Neuronal stem cell (in vitro differentiated cells): ENCODE measurements around the gene YPEL3.
A peak's percentile ranks its signal among the peaks of the same experiment; 100 is the strongest.

Source experiments
- DNase-seq: peaks from one replicate; pipeline ENCODE4 v3.0.0-alpha.2; 2013; ENCODE audit warnings: low spot score
- H2AFZ ChIP-seq: one replicate; pipeline ENCODE4 v1.6.1; 2013; ENCODE audit warnings: mild to moderate bottlenecking, low read length, inconsistent platforms
- H2AK5ac ChIP-seq: 2 replicates; pipeline ENCODE4 v1.6.1; 2013; ENCODE audit warnings: low read depth, mild to moderate bottlenecking, inconsistent platforms, low read length, moderate library complexity, mixed read lengths
- H2BK120ac ChIP-seq: 2 replicates; pipeline ENCODE4 v1.6.1; 2013; ENCODE audit warnings: low read depth, mild to moderate bottlenecking, inconsistent platforms, low read length, moderate library complexity, mixed read lengths
- H2BK12ac ChIP-seq: one replicate; pipeline ENCODE4 v1.6.1; 2013; ENCODE audit warnings: low read length, inconsistent platforms
- H2BK15ac ChIP-seq: 2 replicates; pipeline ENCODE4 v1.6.1; 2013; ENCODE audit warnings: mild to moderate bottlenecking, low read length, inconsistent platforms, mixed read lengths
- H2BK5ac ChIP-seq: one replicate; pipeline ENCODE4 v1.6.1; 2013; ENCODE audit warnings: inconsistent platforms, mild to moderate bottlenecking, low read length, moderate library complexity
- H3K14ac ChIP-seq: one replicate; pipeline ENCODE4 v1.6.1; 2013; ENCODE audit warnings: low read length, inconsistent platforms
- H3K18ac ChIP-seq: 2 replicates; pipeline ENCODE4 v1.6.1; 2013; ENCODE audit warnings: low read length, inconsistent platforms
- H3K23ac ChIP-seq: 2 replicates; pipeline ENCODE4 v1.6.1; 2013; ENCODE audit warnings: low read depth, mild to moderate bottlenecking, mixed read lengths, low read length, inconsistent platforms; ENCODE audit not compliant: poor library complexity
- H3K27ac ChIP-seq: replicated peaks from 3 replicates; pipeline ENCODE4 v1.5.1; 2013; ENCODE audit warnings: low read length, inconsistent platforms
- H3K27me3 ChIP-seq, 3 experiments: 2 replicates each; pipeline ENCODE4 v1.6.1; 2013; ENCODE audit warnings: low read length in 3 of 3, mild to moderate bottlenecking in 2 of 3, inconsistent platforms in 1 of 3, low read depth in 1 of 3, mixed read lengths in 1 of 3, moderate library complexity in 1 of 3; ENCODE audit not compliant: control insufficient read depth in 3 of 3, insufficient read depth in 3 of 3
- H3K36me3 ChIP-seq, 2 donors: replicated peaks in 1 of 2; 2 replicates each; pipeline ENCODE4 v1.6.1; 2013; ENCODE audit warnings: low read length in 2 of 2; ENCODE audit not compliant: control insufficient read depth in 2 of 2, insufficient read depth in 2 of 2
- H3K4ac ChIP-seq: 2 replicates; pipeline ENCODE4 v1.6.1; 2013; ENCODE audit warnings: inconsistent platforms, mild to moderate bottlenecking, low read length, moderate library complexity
- H3K4me1 ChIP-seq, 2 donors: 1 replicate in 1 of 2; 2 replicates in 1 of 2; pipeline ENCODE4 v1.6.1; 2013; ENCODE audit warnings: low read length in 2 of 2, low read depth in 1 of 2; ENCODE audit not compliant: control insufficient read depth in 2 of 2, insufficient read depth in 1 of 2
- H3K4me2 ChIP-seq: one replicate; pipeline ENCODE4 v1.6.1; 2013; ENCODE audit warnings: mild to moderate bottlenecking, low read length, inconsistent platforms; ENCODE audit not compliant: insufficient read depth, poor library complexity, severe bottlenecking
- H3K4me3 ChIP-seq, 2 donors: 2 replicates each; pipeline ENCODE4 v1.5.1; 2013; ENCODE audit warnings: low read length in 2 of 2, mild to moderate bottlenecking in 2 of 2, inconsistent platforms in 1 of 2, moderate library complexity in 1 of 2
- H3K79me1 ChIP-seq: one replicate; pipeline ENCODE4 v1.6.1; 2013; ENCODE audit warnings: low read depth, mild to moderate bottlenecking, inconsistent platforms, low read length, moderate library complexity
- H3K9ac ChIP-seq: one replicate; pipeline ENCODE4 v1.6.1; 2013; ENCODE audit warnings: mild to moderate bottlenecking, low read depth, low read length, inconsistent platforms; ENCODE audit not compliant: poor library complexity
- H3K9me3 ChIP-seq, 2 donors: replicated peaks in 1 of 2; 2 replicates each; pipeline versions ENCODE3 to v1.6.1; 2013; ENCODE audit warnings: low read length in 2 of 2, mild to moderate bottlenecking in 2 of 2, inconsistent platforms in 1 of 2, low read depth in 1 of 2, mixed read lengths in 1 of 2, moderate library complexity in 1 of 2; ENCODE audit not compliant: control insufficient read depth in 2 of 2, insufficient read depth in 1 of 2
- H4K8ac ChIP-seq: one replicate; pipeline ENCODE4 v1.6.1; 2013; ENCODE audit warnings: low read depth, mild to moderate bottlenecking, inconsistent platforms, low read length, moderate library complexity
- H4K91ac ChIP-seq: one replicate; pipeline ENCODE4 v1.6.1; 2013; ENCODE audit warnings: low read length, low read depth, mild to moderate bottlenecking, inconsistent platforms; ENCODE audit not compliant: poor library complexity
- WGBS, 2 donors: extraction: QIAGEN DNeasy Blood & Tissue Kit; methylation state at CpG; one replicate each; pipeline ENCODE4 v1.1.7; 2013; ENCODE audit warnings: missing lambda C conversion rate in 2 of 2, mixed read lengths in 1 of 2; ENCODE audit not compliant: insufficient read length in 2 of 2, insufficient replicate concordance in 1 of 2; ENCODE audit errors: extremely low coverage in 2 of 2; 5-methylcytosine and 5-hydroxymethylcytosine counted together

The YPEL3 gene

GRCh38 chr16:30143347-30143702 lies 47.3 kb upstream of the YPEL3 start:
- Histone ChIP-seq H3K27ac (no peak overlapping the region), H3K27me3 (no peaks in the 10 kb centered on the region), H4K91ac (no peak overlapping the region), H2BK5ac (no peak overlapping the region), H3K23ac (no peak overlapping the region), H3K79me1 (peaks cover 2% of the 10 kb centered on the region), H3K4me2 (no peak overlapping the region), H3K18ac (no peak overlapping the region), H3K4me1 (no peaks in the 10 kb centered on the region), H2BK120ac (no peak overlapping the region), H2BK15ac (no peak overlapping the region), H3K4ac (no peak overlapping the region), H3K14ac (no peak overlapping the region), H4K8ac (no peak overlapping the region), H2AFZ (no peak overlapping the region), H3K4me3 (no peak overlapping the region), H2AK5ac (no peak overlapping the region), H3K9ac (no peak overlapping the region), H3K9me3 (no peaks in the 10 kb centered on the region), H3K36me3 (no peaks in the 10 kb centered on the region), H2BK12ac (no peak overlapping the region)
- no CpG with 5 or more reads among the region's 2 CpGs for WGBS, 2 donors
- no peak for DNase-seq

- no peak overlapping the region for H3K9ac ChIP-seq
- no peak overlapping the region for H2AK5ac ChIP-seq
- no peak overlapping the region for H2BK12ac ChIP-seq
- H3K79me1 ChIP-seq = peaks cover 2% of the 10 kb centered on the region
- H3K9me3 ChIP-seq = no peaks in the 10 kb centered on the region
- WGBS, 2 donors = no CpG with 5 or more reads among the region's 13 CpGs
- H3K18ac ChIP-seq = no peak overlapping the region
- no peak overlapping the region for H3K14ac ChIP-seq
- H2BK120ac ChIP-seq = no peak overlapping the region
- no peak overlapping the region for H3K4ac ChIP-seq
- no peak overlapping the region for H3K27ac ChIP-seq
- no peak overlapping the region for H4K91ac ChIP-seq
- H3K4me2 ChIP-seq = no peak overlapping the region
- H2BK5ac ChIP-seq = no peak overlapping the region
- H3K4me3 ChIP-seq = no peak overlapping the region
- H3K36me3 ChIP-seq = no peaks in the 10 kb centered on the region
- no peak for DNase-seq
- H3K23ac ChIP-seq = no peak overlapping the region
- H2AFZ ChIP-seq = no peak overlapping the region
- H4K8ac ChIP-seq = no peak overlapping the region
- H2BK15ac ChIP-seq = no peak overlapping the region
- no peaks in the 10 kb centered on the region for H3K27me3 ChIP-seq
- peaks cover 0 to 2% of the 10 kb centered on the region in 2 donors for H3K4me1 ChIP-seq
These were observed 46.8 kb upstream of the YPEL3 start for GRCh38 chr16:30142672-30143346.

- peaks cover 2% of the 10 kb centered on the region for H3K79me1 ChIP-seq
- H3K9ac ChIP-seq = no peak overlapping the region
These were observed 45.7 kb upstream of the YPEL3 start for GRCh38 chr16:30141750-30142149.

GRCh38 chr16:30139583-30140481 lies 43.8 kb upstream of the YPEL3 start:
- no peak overlapping the region for H3K23ac ChIP-seq
- no peaks in the 10 kb centered on the region for H3K9me3 ChIP-seq
- H2BK12ac ChIP-seq = no peak overlapping the region
- H2AK5ac ChIP-seq = no peak overlapping the region
- peaks cover 2% of the 10 kb centered on the region for H3K79me1 ChIP-seq
- no peak overlapping the region for H3K27ac ChIP-seq
- no peak overlapping the region for H3K9ac ChIP-seq
- H3K4ac ChIP-seq = no peak overlapping the region
- H3K14ac ChIP-seq = no peak overlapping the region
- H4K8ac ChIP-seq = no peak overlapping the region
- no peak overlapping the region for H3K4me2 ChIP-seq
- no peak overlapping the region for H2BK5ac ChIP-seq
- DNase-seq = no peak
- no peak overlapping the region for H4K91ac ChIP-seq
- no peak overlapping the region for H3K18ac ChIP-seq
- H2BK15ac ChIP-seq = no peak overlapping the region
- no peak overlapping the region for H3K4me3 ChIP-seq
- no CpG with 5 or more reads among the region's 13 CpGs for WGBS, 2 donors
- H3K27me3 ChIP-seq = no peaks in the 10 kb centered on the region
- H3K36me3 ChIP-seq = no peaks in the 10 kb centered on the region
- H2AFZ ChIP-seq = peak overlapping the region; percentile 0
- no peak overlapping the region for H2BK120ac ChIP-seq
- peaks cover 0 to 4% of the 10 kb centered on the region in 2 donors for H3K4me1 ChIP-seq

More at GRCh38 chr16:30141750-30142149, 45.7 kb upstream of the YPEL3 start:
- DNase-seq = no peak
- peaks cover 0 to 4% of the 10 kb centered on the region in 2 donors for H3K4me1 ChIP-seq
- no CpG with 5 or more reads among the region's 2 CpGs for WGBS, 2 donors
- H3K23ac ChIP-seq = no peak overlapping the region
- no peak overlapping the region for H3K4me2 ChIP-seq
- no peak overlapping the region for H2AFZ ChIP-seq
- no peak overlapping the region for H2BK120ac ChIP-seq
- no peak overlapping the region for H3K4me3 ChIP-seq
- no peak overlapping the region for H3K4ac ChIP-seq
- no peak overlapping the region for H2BK12ac ChIP-seq
- no peaks in the 10 kb centered on the region for H3K9me3 ChIP-seq
- H3K27ac ChIP-seq = no peak overlapping the region
- H2BK5ac ChIP-seq = no peak overlapping the region
- no peak overlapping the region for H4K91ac ChIP-seq
- no peak overlapping the region for H2AK5ac ChIP-seq
- no peak overlapping the region for H4K8ac ChIP-seq
- no peaks in the 10 kb centered on the region for H3K36me3 ChIP-seq
- H3K14ac ChIP-seq = no peak overlapping the region
- no peaks in the 10 kb centered on the region for H3K27me3 ChIP-seq
- no peak overlapping the region for H2BK15ac ChIP-seq
- H3K18ac ChIP-seq = no peak overlapping the region
